SH-SY5Y (cell line): ENCODE measurements around the gene B3GAT2.

Experiments used
- GATA2 ChIP-seq: IDR thresholded peaks from 2 replicates; pipeline ENCODE4 v1.6.1; 2011; ENCODE audit warnings: mild to moderate bottlenecking, low read depth, low read length
- GATA3 ChIP-seq: IDR thresholded peaks from 2 replicates; pipeline ENCODE4 v1.6.1; 2011; ENCODE audit warnings: low read depth, mild to moderate bottlenecking, low read length, moderate library complexity

GRCh38 chr6:70813885-70814284, 143.0 kb downstream of the B3GAT2 start:
- TF ChIP-seq GATA2 (no peak), GATA3 (no peak)
